ENCODE data around the gene ADGRG2. TPM values are rescaled to one million over a fixed set of nuclear protein-coding genes. Genes with fewer than 3 reads are reported as not detected.

The ADGRG2 gene
- total RNA-seq, 2 experiments from 2014 or later = not detected

- no peak overlapping the region for H3K27ac ChIP-seq (ENCODE audit: low read depth, low read length, poor library complexity, severe bottlenecking)
- DNase-seq (ENCODE audit: low spot score) = no peak
- TF ChIP-seq EZH2phosphoT487 (IDR thresholded peaks at IDR 0.05; ENCODE audit: borderline replicate concordance, low read depth, low read length) (no peak), CTCF (conservative IDR thresholded peaks at IDR 0.05; ENCODE audit: low read length) (no peak)
- H3K4me1 ChIP-seq (ENCODE audit: insufficient read depth, low read length, poor library complexity, severe bottlenecking) = no peaks in the 10 kb centered on the region
- CTCF ChIA-PET (ENCODE audit: unreplicated experiment) = no interaction called here
- H3K79me2 ChIP-seq (ENCODE audit: insufficient read depth, low read depth, low read length) = no peaks in the 10 kb centered on the region
- H3K36me3 ChIP-seq (ENCODE audit: insufficient read depth, low read length) = no peaks in the 10 kb centered on the region
- H3K4me3 ChIP-seq (ENCODE audit: low read depth, low read length, poor library complexity, severe bottlenecking) = no peak overlapping the region
- no peak overlapping the region for H3K4me2 ChIP-seq (ENCODE audit: low read length)
- H2AFZ ChIP-seq (ENCODE audit: low read length) = no peak overlapping the region
- no peaks in the 10 kb centered on the region for H3K9me2 ChIP-seq (ENCODE audit: insufficient read depth, low read length)
- H4K20me1 ChIP-seq (ENCODE audit: insufficient read depth, low read length) = no peaks in the 10 kb centered on the region
- intact Hi-C loops (cut with micrococcal nuclease; ENCODE audit: unreplicated experiment) = no loop called here
- no TSS peak for BruUV-seq (replicated peaks)
- no peaks in the 10 kb centered on the region for H3K9me3 ChIP-seq (ENCODE audit: low read length)
- POLR2A ChIA-PET = no interaction called here
Observed at GRCh38 chrX:19094654-19095053, 27.6 kb downstream of the ADGRG2 start.

GRCh38 chrX:19091596-19091995 is 30.7 kb downstream of the ADGRG2 start:
- H4K20me1 ChIP-seq (ENCODE audit: insufficient read depth, low read length) = no peaks in the 10 kb centered on the region
- TF ChIP-seq CTCF (conservative IDR thresholded peaks at IDR 0.05; ENCODE audit: low read length) = no peak
- no peak for TF ChIP-seq EZH2phosphoT487 (IDR thresholded peaks at IDR 0.05; ENCODE audit: borderline replicate concordance, low read depth, low read length)
- H3K9me2 ChIP-seq (ENCODE audit: insufficient read depth, low read length) = no peaks in the 10 kb centered on the region
- no TSS peak for BruUV-seq (replicated peaks)
- no peak overlapping the region for H2AFZ ChIP-seq (ENCODE audit: low read length)
- no peaks in the 10 kb centered on the region for H3K79me2 ChIP-seq (ENCODE audit: insufficient read depth, low read depth, low read length)
- no peak overlapping the region for H3K4me2 ChIP-seq (ENCODE audit: low read length)
- H3K36me3 ChIP-seq (ENCODE audit: insufficient read depth, low read length) = no peaks in the 10 kb centered on the region
- no peaks in the 10 kb centered on the region for H3K9me3 ChIP-seq (ENCODE audit: low read length)
- no peaks in the 10 kb centered on the region for H3K4me1 ChIP-seq (ENCODE audit: insufficient read depth, low read length, poor library complexity, severe bottlenecking)
- DNase-seq (ENCODE audit: low spot score) = no peak
- CTCF ChIA-PET (ENCODE audit: unreplicated experiment) = no interaction called here
- H3K27ac ChIP-seq (ENCODE audit: low read depth, low read length, poor library complexity, severe bottlenecking) = no peak overlapping the region
- intact Hi-C loops (cut with micrococcal nuclease; ENCODE audit: unreplicated experiment) = no loop called here
- H3K4me3 ChIP-seq (ENCODE audit: low read depth, low read length, poor library complexity, severe bottlenecking) = no peak overlapping the region
- POLR2A ChIA-PET = no interaction called here

- no peaks in the 10 kb centered on the region for H4K20me1 ChIP-seq (ENCODE audit: insufficient read depth, low read length)
- H2AFZ ChIP-seq (ENCODE audit: low read length) = no peak overlapping the region
- no peaks in the 10 kb centered on the region for H3K9me3 ChIP-seq (ENCODE audit: low read length)
- CTCF ChIA-PET (ENCODE audit: unreplicated experiment) = no interaction called here
- H3K79me2 ChIP-seq (ENCODE audit: insufficient read depth, low read depth, low read length) = no peaks in the 10 kb centered on the region
- H3K4me3 ChIP-seq (ENCODE audit: low read depth, low read length, poor library complexity, severe bottlenecking) = no peak overlapping the region
- TF ChIP-seq CTCF (conservative IDR thresholded peaks at IDR 0.05; ENCODE audit: low read length) (no peak), EZH2phosphoT487 (IDR thresholded peaks at IDR 0.05; ENCODE audit: borderline replicate concordance, low read depth, low read length) (no peak)
- no peaks in the 10 kb centered on the region for H3K36me3 ChIP-seq (ENCODE audit: insufficient read depth, low read length)
- DNase-seq (ENCODE audit: low spot score) = no peak
- H3K4me1 ChIP-seq (ENCODE audit: insufficient read depth, low read length, poor library complexity, severe bottlenecking) = no peaks in the 10 kb centered on the region
- POLR2A ChIA-PET = no interaction called here
- no peak overlapping the region for H3K27ac ChIP-seq (ENCODE audit: low read depth, low read length, poor library complexity, severe bottlenecking)
- no peak overlapping the region for H3K4me2 ChIP-seq (ENCODE audit: low read length)
- H3K9me2 ChIP-seq (ENCODE audit: insufficient read depth, low read length) = no peaks in the 10 kb centered on the region
- no TSS peak for BruUV-seq (replicated peaks)
- intact Hi-C loops (cut with micrococcal nuclease; ENCODE audit: unreplicated experiment) = no loop called here
Observed at GRCh38 chrX:19089555-19090040, 32.7 kb downstream of the ADGRG2 start.

All from OCI-LY7 (cell line).